Activated CD8-positive, alpha-beta T cell treated with anti-CD3 and anti-CD28 coated beads for 36 hours (primary cell): Measurements from ENCODE around the gene NGFR. TPM values are rescaled to one million over a fixed set of nuclear protein-coding genes. Genes with fewer than 3 reads are reported as not detected.
A peak's percentile ranks its signal among the peaks of the same experiment; 100 is the strongest.

Experiments used
- ATAC-seq: fragments of 200-7000 bp; cut with Tn5 transposase; one replicate; pipeline ENCODE4 v1.10.0; 2021; ENCODE audit warnings: mild to moderate bottlenecking, moderate library complexity
- CTCF ChIA-PET: fragments of 350-600 bp; sonication (Branson Sonifier 250); formaldehyde crosslinking; loops from one replicate; lab custom pipeline; 2021; ENCODE audit warnings: antibody characterized with exemption; lab: Charles Lee
- POLR2A ChIA-PET: fragments of 350-600 bp; sonication (Branson Sonifier 250); formaldehyde crosslinking; loops from one replicate; lab custom pipeline; 2021; ENCODE audit warnings: antibody characterized with exemption; lab: Charles Lee
- DNase-seq: peaks from one replicate; pipeline ENCODE4 v3.0.0-alpha.2; 2020
- H3K27ac Mint-ChIP-seq: one replicate; pipeline ENCODE4 v1.8.0; 2021; ENCODE audit warnings: mild to moderate bottlenecking, mixed read lengths
- H3K27me3 Mint-ChIP-seq: one replicate; pipeline ENCODE4 v1.8.0; 2021; ENCODE audit warnings: mixed read lengths
- H3K36me3 Mint-ChIP-seq: one replicate; pipeline ENCODE4 v1.8.0; 2021; ENCODE audit warnings: low read depth, mixed read lengths
- H3K4me1 Mint-ChIP-seq: one replicate; pipeline ENCODE4 v1.8.0; 2021; ENCODE audit warnings: low read depth, mixed read lengths
- H3K4me3 Mint-ChIP-seq: one replicate; pipeline ENCODE4 v1.8.0; 2021; ENCODE audit warnings: mild to moderate bottlenecking, moderate library complexity, mixed read lengths
- H3K9me3 Mint-ChIP-seq: one replicate; pipeline ENCODE4 v1.8.0; 2021; ENCODE audit warnings: mixed read lengths
- CTCF ChIP-seq: fragments of 200-600 bp; IDR thresholded peaks from one replicate; pipeline ENCODE4 v1.8.0; 2022; ENCODE audit warnings: antibody characterized with exemption, mild to moderate bottlenecking
- intact Hi-C: fragments of 100-400 bp; cut with micrococcal nuclease; formaldehyde crosslinking; loops from one replicate; pipeline ENCODE4 v1.10.0; 2022
- total RNA-seq, 2 experiments: library from RNA; stranded (reverse); gene quantifications; one replicate each; pipeline ENCODE4 v1.2.3, GENCODE V29; 2021

NGFR gene
- total RNA-seq, 2 experiments from 2014 or later = 0.09 TPM; not detected in 1

GRCh38 chr17:49482144-49482817 lies 12.8 kb upstream of the NGFR start:
- no peak for ATAC-seq
- peaks cover 6% of the 10 kb centered on the region for H3K4me1 Mint-ChIP-seq
- POLR2A ChIA-PET = interaction anchor here (0.6 kb wide), 1 partner anchor 205 kb away, joined by 5 read pairs; no protein-coding TSS in a partner anchor
- no peak overlapping the region for H3K4me3 Mint-ChIP-seq
- no peak overlapping the region for H3K27ac Mint-ChIP-seq
- no peaks in the 10 kb centered on the region for H3K36me3 Mint-ChIP-seq
- H3K27me3 Mint-ChIP-seq = peaks cover 34% of the 10 kb centered on the region
- no peak for TF ChIP-seq CTCF
- intact Hi-C loops = no loop called here
- no peak for DNase-seq
- H3K9me3 Mint-ChIP-seq = no peaks in the 10 kb centered on the region
- CTCF ChIA-PET = interaction anchor here (0.8 to 1.5 kb wide), 3 partner anchors 14 to 75 kb away, joined by 3 to 6 read pairs (median 4); no protein-coding TSS in a partner anchor

GRCh38 chr17:49483599-49484509 lies 11.2 kb upstream of the NGFR start:
- no peak overlapping the region for H3K27ac Mint-ChIP-seq
- DNase-seq = no peak
- H3K4me1 Mint-ChIP-seq = peaks cover 6% of the 10 kb centered on the region
- no peak for TF ChIP-seq CTCF
- intact Hi-C loops = no loop called here
- ChIA-PET CTCF (no interaction called here), POLR2A (no interaction called here)
- H3K36me3 Mint-ChIP-seq = no peaks in the 10 kb centered on the region
- H3K4me3 Mint-ChIP-seq = no peak overlapping the region
- H3K27me3 Mint-ChIP-seq = peaks cover 34% of the 10 kb centered on the region
- H3K9me3 Mint-ChIP-seq = no peaks in the 10 kb centered on the region
- ATAC-seq = no peak

- CTCF ChIA-PET = no interaction called here
These were observed 10.5 kb upstream of the NGFR start for GRCh38 chr17:49484588-49484987.

GRCh38 chr17:49486012-49486641 lies 9.0 kb upstream of the NGFR start:
- ChIA-PET POLR2A (no interaction called here), CTCF (interaction anchor here (2.3 kb wide), 1 partner anchor 10 kb away, joined by 10 read pairs; the partner anchor contains the start of gene NGFR)
- peak; percentile 12 for DNase-seq
- no peak for TF ChIP-seq CTCF
- H3K36me3 Mint-ChIP-seq = no peaks in the 10 kb centered on the region
- peaks cover 36% of the 10 kb centered on the region for H3K27me3 Mint-ChIP-seq
- ATAC-seq = no peak
- intact Hi-C loops = no loop called here
- H3K27ac Mint-ChIP-seq = no peak overlapping the region
- no peak overlapping the region for H3K4me3 Mint-ChIP-seq
- H3K4me1 Mint-ChIP-seq = peaks cover 6% of the 10 kb centered on the region
- no peaks in the 10 kb centered on the region for H3K9me3 Mint-ChIP-seq

More at GRCh38 chr17:49484588-49484987, 10.5 kb upstream of the NGFR start:
- intact Hi-C loops = no loop called here
- no peak overlapping the region for H3K4me3 Mint-ChIP-seq
- POLR2A ChIA-PET = no interaction called here
- ATAC-seq (no peak), DNase-seq (no peak)
- no peaks in the 10 kb centered on the region for H3K9me3 Mint-ChIP-seq
- no peak overlapping the region for H3K27ac Mint-ChIP-seq
- H3K4me1 Mint-ChIP-seq = peaks cover 6% of the 10 kb centered on the region
- no peaks in the 10 kb centered on the region for H3K36me3 Mint-ChIP-seq
- no peak for TF ChIP-seq CTCF
- peaks cover 32% of the 10 kb centered on the region for H3K27me3 Mint-ChIP-seq
